GM23248 (cell line): ENCODE data around the gene TRIO.

Experiments
- EZH2 ChIP-seq: fragments of 200-600 bp; sonication (generic); IDR thresholded peaks from 2 replicates; pipeline ENCODE4 v1.6.1; 2018; ENCODE audit warnings: antibody characterized with exemption, mild to moderate bottlenecking; ENCODE audit not compliant: insufficient read depth, poor library complexity, severe bottlenecking
- EZH2phosphoT487 ChIP-seq: fragments of 200-600 bp; sonication (generic); IDR thresholded peaks from 2 replicates; pipeline ENCODE4 v1.6.1; 2018; ENCODE audit warnings: antibody characterized with exemption, moderate library complexity, mild to moderate bottlenecking, low read depth; ENCODE audit not compliant: insufficient read depth

GRCh38 chr5:14463629-14464028 lies 320.5 kb downstream of the TRIO start:
- TF ChIP-seq EZH2phosphoT487 (no peak), EZH2 (no peak)
